GM12878 (cell line): Measurements from ENCODE around the gene TCERG1L. TPM values are rescaled to one million over a fixed set of nuclear protein-coding genes. Genes with fewer than 3 reads are reported as not detected.

Experiments used
- ATAC-seq: fragments of 200-7000 bp; cut with Tn5 transposase; 3 replicates; pipeline ENCODE4 v1.9.1; 2020; ENCODE audit warnings: mild to moderate bottlenecking, moderate library complexity
- BruUV-seq: library from RNA; stranded (reverse); fragments of 400-500 nt; replicated peaks from 2 replicates; lab custom pipeline; 2021; lab: Mats Ljungman, UMichigan
- CTCF ChIA-PET: fragments of 300-600 bp; sonication (Branson Sonifier 250); formaldehyde crosslinking; extraction: SDS; loops from one replicate; lab custom pipeline; 2021; ENCODE audit warnings: inconsistent platforms; lab: Yijun Ruan, JAX
- POLR2A ChIA-PET: fragments of 350-600 bp; formaldehyde crosslinking; extraction: SDS; loops from one replicate; lab custom pipeline; 2021; ENCODE audit warnings: inconsistent platforms; lab: Charles Lee
- RAD21 ChIA-PET: fragments of 300-600 bp; sonication (Branson Sonifier 250); formaldehyde crosslinking; loops from one replicate; lab custom pipeline; 2023; ENCODE audit warnings: antibody characterized with exemption; ENCODE audit not compliant: unreplicated experiment; lab: Charles Lee
- SMC1A ChIA-PET: fragments of 300-600 bp; sonication (Branson Sonifier 250); formaldehyde crosslinking; loops from one replicate; lab custom pipeline; 2023; ENCODE audit not compliant: unreplicated experiment, uncharacterized antibody; lab: Charles Lee
- DNase-seq: peaks from one replicate; pipeline ENCODE4 v3.0.0-alpha.2; 2011; ENCODE audit warnings: low read depth, low spot score
- FAIRE-seq: peaks from 3 replicates; lab custom pipeline; 2011; peaks lifted over from hg19 to GRCh38; lab: Jason Lieb, UNC
- H2AFZ ChIP-seq: 2 replicates; pipeline ENCODE4 v1.6.0; 2011; ENCODE audit warnings: low read depth, low read length, control low read depth; ENCODE audit not compliant: control insufficient read depth
- H3K27ac ChIP-seq: 2 replicates; pipeline ENCODE4 v1.5.1; 2011; ENCODE audit warnings: control low read depth; ENCODE audit not compliant: control insufficient read depth, insufficient read depth
- H3K27me3 ChIP-seq, 2 experiments: replicated peaks in 1 of 2; 2 replicates each; pipeline versions ENCODE4 v1.6.0 to v1.6.1; 2011; ENCODE audit warnings: low read length in 1 of 2; ENCODE audit not compliant: control insufficient read depth in 2 of 2, insufficient read depth in 2 of 2
- H3K36me3 ChIP-seq, 2 experiments: 2 replicates each; pipeline ENCODE4 v1.5.1; 2011; ENCODE audit warnings: low read length in 1 of 2; ENCODE audit not compliant: control insufficient read depth in 2 of 2, insufficient read depth in 2 of 2
- H3K4me1 ChIP-seq: 2 replicates; pipeline ENCODE4 v1.6.1; 2011; ENCODE audit warnings: mild to moderate bottlenecking, low read length, moderate library complexity, mixed read lengths; ENCODE audit not compliant: control insufficient read depth, insufficient read depth
- H3K4me2 ChIP-seq: 2 replicates; pipeline ENCODE4 v1.6.0; 2011; ENCODE audit warnings: control low read depth; ENCODE audit not compliant: control insufficient read depth, insufficient read depth
- H3K4me3 ChIP-seq: fragments of 200-600 bp; sonication (generic); 2 replicates; pipeline ENCODE4 v1.5.1; 2016
- H3K79me2 ChIP-seq: 2 replicates; pipeline ENCODE4 v1.6.0; 2011; ENCODE audit warnings: low read length; ENCODE audit not compliant: control insufficient read depth, insufficient read depth
- H3K9ac ChIP-seq: 2 replicates; pipeline ENCODE4 v1.8.0; 2011; ENCODE audit warnings: low read length, control low read depth, mixed read lengths; ENCODE audit not compliant: control insufficient read depth, insufficient read depth
- H3K9me3 ChIP-seq: replicated peaks from 3 replicates; pipeline ENCODE4 v1.5.1; 2011; ENCODE audit warnings: mild to moderate bottlenecking, low read length; ENCODE audit not compliant: control insufficient read depth, insufficient read depth
- H4K20me1 ChIP-seq: 2 replicates; pipeline ENCODE4 v1.6.0; 2011; ENCODE audit not compliant: control insufficient read depth, insufficient read depth
- CHD2 ChIP-seq: IDR thresholded peaks from 2 replicates; pipeline ENCODE4 v1.6.1; 2011; ENCODE audit warnings: low read depth, low read length, improper control_type of control experiment, borderline replicate concordance
- FOXM1 ChIP-seq: IDR thresholded peaks from 2 replicates; pipeline ENCODE4 v1.6.1; 2012; ENCODE audit warnings: low read depth, mild to moderate bottlenecking, inconsistent platforms, low read length, moderate library complexity
- MTA3 ChIP-seq: IDR thresholded peaks from 2 replicates; pipeline ENCODE4 v1.6.1; 2012; ENCODE audit warnings: low read length, inconsistent platforms, borderline replicate concordance
- NKRF ChIP-seq: fragments of 450-650 bp; conservative IDR thresholded peaks from 2 replicates; pipeline ENCODE4 v1.6.1; 2017; ENCODE audit warnings: mild to moderate bottlenecking, moderate library complexity
- PAX8 ChIP-seq: fragments of 450-650 bp; IDR thresholded peaks from 2 replicates; pipeline ENCODE4 v1.6.1; 2017; ENCODE audit warnings: mild to moderate bottlenecking, moderate library complexity
- POLR2A ChIP-seq: IDR thresholded peaks from 2 replicates; pipeline ENCODE4 v1.6.1; 2011; ENCODE audit warnings: low read depth, mild to moderate bottlenecking, low read length
- POLR2AphosphoS2 ChIP-seq: IDR thresholded peaks from 2 replicates; pipeline ENCODE4 v1.6.1; 2011; ENCODE audit warnings: low read depth, mild to moderate bottlenecking, low read length, improper control_type of control experiment, moderate library complexity
- SIX5 ChIP-seq: IDR thresholded peaks from 2 replicates; pipeline ENCODE4 v1.6.1; 2011; ENCODE audit warnings: mild to moderate bottlenecking, low read depth, low read length, moderate library complexity; ENCODE audit not compliant: severe bottlenecking
- USF1 ChIP-seq: IDR thresholded peaks from 2 replicates; pipeline ENCODE4 v1.6.1; 2011; ENCODE audit warnings: borderline replicate concordance, low read depth, mild to moderate bottlenecking, moderate library complexity, mixed read lengths, low read length; ENCODE audit not compliant: insufficient read depth; ENCODE audit errors: extremely low read length
- USF2 ChIP-seq: IDR thresholded peaks from 2 replicates; pipeline ENCODE4 v1.6.1; 2011; ENCODE audit warnings: low read depth, low read length, improper control_type of control experiment, borderline replicate concordance
- ZNF687 ChIP-seq: fragments of 450-650 bp; IDR thresholded peaks from 2 replicates; pipeline ENCODE4 v1.6.1; 2017; ENCODE audit warnings: mild to moderate bottlenecking, moderate library complexity
- ZSCAN29 ChIP-seq: fragments of 450-650 bp; IDR thresholded peaks from 2 replicates; pipeline ENCODE4 v1.6.1; 2017; ENCODE audit warnings: mild to moderate bottlenecking, moderate library complexity
- WGBS: methylation state at CpG from one replicate; pipeline ENCODE4 v1.1.6; 2016; ENCODE audit warnings: low lambda C conversion rate; ENCODE audit not compliant: insufficient replicate concordance, insufficient coverage; ENCODE audit errors: missing lambda C conversion rate; 5-methylcytosine and 5-hydroxymethylcytosine counted together
- in situ Hi-C: fragments of 300-500 bp; cut with MboI; formaldehyde crosslinking; loops from 9 replicates; pipeline ENCODE4 v1.14.3; 2018; ENCODE audit warnings: mixed read lengths
- intact Hi-C: fragments of 100-400 bp; cut with micrococcal nuclease; formaldehyde crosslinking; loops from one replicate; pipeline ENCODE4 v1.14.2; 2022; ENCODE audit not compliant: unreplicated experiment
- polyA plus RNA-seq, 11 experiments: library from polyadenylated mRNA; depleted of rRNA in 4 of 11; unstranded in 6 of 11; stranded (reverse) in 5 of 11; fragments of >200 nt; fragmentation: Nextera tagmentation in 4 of 11; fragmentation: Illumina TruSeq in 1 of 11; extraction: Ambion mirVana in 4 of 11; extraction: Trizol in 1 of 11; gene quantifications; 1 replicate in 1 of 11; 2 replicates in 10 of 11; pipeline versions ENCODE4 v1.2.1 to v1.2.3, GENCODE V29; 2011 to 2016; ENCODE audit warnings: inconsistent platforms in 2 of 11, missing spikeins in 2 of 11, low read depth in 1 of 11
- total RNA-seq, 4 experiments: library from RNA; depleted of rRNA in 3 of 4; stranded (reverse); fragments of >200 nt in 3 of 4; fragmentation: Illumina TruSeq in 1 of 4; extraction: Trizol in 1 of 4; gene quantifications; 2 replicates each; pipeline versions ENCODE4 v1.2.1 to v1.2.3, GENCODE V29; 2013 to 2021

TCERG1L gene
- total and polyA plus RNA-seq, 10 of the 15 experiments (the other 5 are each of a cell fraction or from before 2014, with no cell fraction given), result not detected

- BruUV-seq, result no TSS peak
- H3K27me3 ChIP-seq, result no peaks in the 10 kb centered on the region
- no peak overlapping the region for H3K4me3 ChIP-seq
- no peak for ATAC-seq
- ChIA-PET RAD21 (no interaction called here), CTCF (no interaction called here), SMC1A (no interaction called here), POLR2A (no interaction called here)
- DNase-seq, result no peak
- intact Hi-C loops, result no loop called here
- H3K4me1 ChIP-seq, result no peaks in the 10 kb centered on the region
- in situ Hi-C loops, result no loop called here
- 14% methylated on average over 3 of the region's 4 CpGs for WGBS
- FAIRE-seq, result no peak
- no peaks in the 10 kb centered on the region for H3K36me3 ChIP-seq
- H3K79me2 ChIP-seq, result no peaks in the 10 kb centered on the region
- no peaks in the 10 kb centered on the region for H4K20me1 ChIP-seq
- no peak overlapping the region for H3K27ac ChIP-seq
- no peaks in the 10 kb centered on the region; the same call in 2 of the 3 replicates for H3K9me3 ChIP-seq
- no peak overlapping the region for H3K4me2 ChIP-seq
- H3K9ac ChIP-seq, result no peak overlapping the region
- TF ChIP-seq ZSCAN29 (no peak), NKRF (no peak), USF2 (no peak), POLR2AphosphoS2 (no peak), POLR2A (no peak), CHD2 (no peak), USF1 (no peak), MTA3 (no peak), PAX8 (no peak), SIX5 (no peak), ZNF687 (no peak), FOXM1 (no peak)
- no peak overlapping the region for H2AFZ ChIP-seq
These were observed 88.1 kb downstream of the TCERG1L start for GRCh38 chr10:131223422-131223821.
